ENCODE results near the gene DPM3.
"Not testable (repeated sequence)": the region's sequence is repeated elsewhere in the genome, so short reads cannot be mapped to it uniquely, and the experiment has no call there.

The DPM3 gene

DNA sequence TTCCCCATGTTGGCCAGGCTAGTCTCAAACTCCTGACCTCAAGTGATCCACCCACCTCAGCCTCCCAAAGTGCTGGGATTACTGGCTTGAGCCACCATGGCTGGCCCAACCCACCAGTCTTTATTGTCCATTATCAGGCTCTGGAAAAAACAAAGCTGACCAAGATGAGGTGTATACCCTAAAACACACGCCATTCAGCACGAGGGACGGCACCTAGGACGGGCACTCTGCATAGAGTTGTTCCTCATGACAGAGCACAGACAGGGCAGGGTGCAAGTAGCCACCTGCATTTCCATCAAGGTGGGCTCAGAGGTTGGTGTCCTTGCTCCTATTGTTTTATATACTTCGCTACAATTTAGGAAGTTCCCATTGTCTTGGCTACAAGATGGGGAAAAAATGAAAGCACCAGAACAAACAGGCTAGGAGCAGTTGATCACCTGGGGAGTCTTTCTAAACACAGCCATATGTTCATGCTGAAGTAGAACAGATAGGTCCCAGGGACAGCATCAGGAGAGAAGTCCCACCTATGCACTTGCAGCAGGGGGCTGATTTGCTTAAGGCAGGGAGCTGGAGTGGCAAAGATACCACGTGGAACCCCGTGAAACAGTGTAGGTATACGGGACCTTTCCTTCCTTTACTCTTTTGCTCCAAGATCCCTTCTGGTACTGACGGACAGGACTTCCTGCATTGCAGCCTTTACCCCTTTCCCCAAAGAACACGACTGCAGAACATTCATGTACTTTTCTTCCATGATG is 28.3 kb upstream of the DPM3 start:
- no CpG with 5 or more reads among the region's 10 CpGs for WGBS (ENCODE audit: insufficient coverage, insufficient read length)
- H3K9me3 ChIP-seq (ENCODE audit: control insufficient read depth, insufficient read depth, low read length): no peaks in the 10 kb centered on the region

DNA sequence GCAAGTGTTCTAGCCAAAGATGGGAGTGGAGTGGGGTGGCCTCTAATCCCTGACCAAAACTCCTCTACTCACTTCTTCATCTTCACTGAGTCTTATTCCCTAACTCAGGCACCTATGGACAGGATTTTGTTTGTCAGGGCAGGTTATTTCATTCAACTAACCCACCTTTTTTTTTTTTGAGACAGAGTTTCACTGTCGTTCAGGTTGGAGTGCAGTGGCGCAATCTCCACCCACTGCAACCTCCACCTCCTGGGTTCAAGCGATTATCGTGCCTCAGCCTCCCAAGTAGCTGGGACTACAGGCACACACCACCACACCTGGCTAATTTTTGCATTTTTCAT is 27.7 kb upstream of the DPM3 start:
- not testable (repeated sequence) for H3K27ac ChIP-seq (ENCODE audit: low read length); H3K4me1 ChIP-seq (ENCODE audit: control insufficient read depth, insufficient read depth, low read length); H3K27me3 ChIP-seq (ENCODE audit: control insufficient read depth, insufficient read depth, low read length); H3K36me3 ChIP-seq (ENCODE audit: control insufficient read depth, insufficient read depth, low read length); H3K9me3 ChIP-seq (ENCODE audit: control insufficient read depth, insufficient read depth, low read length); H3K4me3 ChIP-seq (ENCODE audit: low read length); DNase-seq (ENCODE audit: low read depth, low spot score)
- WGBS (ENCODE audit: insufficient coverage, insufficient read length): no CpG with 5 or more reads among the region's 4 CpGs

More for the DNA sequence above, 28.3 kb upstream of the DPM3 start:
- no peak overlapping the region for H3K4me3 ChIP-seq (ENCODE audit: low read length)
- 0 out of 2 replicates have a peak, but pooled peaks cover 3% of the 10 kb centered on the region for H3K36me3 ChIP-seq (ENCODE audit: control insufficient read depth, insufficient read depth, low read length)
- no peaks in the 10 kb centered on the region for H3K27me3 ChIP-seq (ENCODE audit: control insufficient read depth, insufficient read depth, low read length)
- DNase-seq (ENCODE audit: low read depth, low spot score): no peak
- peaks cover 5% of the 10 kb centered on the region for H3K4me1 ChIP-seq (ENCODE audit: control insufficient read depth, insufficient read depth, low read length)
- no peak overlapping the region for H3K27ac ChIP-seq (ENCODE audit: low read length)

DNA sequence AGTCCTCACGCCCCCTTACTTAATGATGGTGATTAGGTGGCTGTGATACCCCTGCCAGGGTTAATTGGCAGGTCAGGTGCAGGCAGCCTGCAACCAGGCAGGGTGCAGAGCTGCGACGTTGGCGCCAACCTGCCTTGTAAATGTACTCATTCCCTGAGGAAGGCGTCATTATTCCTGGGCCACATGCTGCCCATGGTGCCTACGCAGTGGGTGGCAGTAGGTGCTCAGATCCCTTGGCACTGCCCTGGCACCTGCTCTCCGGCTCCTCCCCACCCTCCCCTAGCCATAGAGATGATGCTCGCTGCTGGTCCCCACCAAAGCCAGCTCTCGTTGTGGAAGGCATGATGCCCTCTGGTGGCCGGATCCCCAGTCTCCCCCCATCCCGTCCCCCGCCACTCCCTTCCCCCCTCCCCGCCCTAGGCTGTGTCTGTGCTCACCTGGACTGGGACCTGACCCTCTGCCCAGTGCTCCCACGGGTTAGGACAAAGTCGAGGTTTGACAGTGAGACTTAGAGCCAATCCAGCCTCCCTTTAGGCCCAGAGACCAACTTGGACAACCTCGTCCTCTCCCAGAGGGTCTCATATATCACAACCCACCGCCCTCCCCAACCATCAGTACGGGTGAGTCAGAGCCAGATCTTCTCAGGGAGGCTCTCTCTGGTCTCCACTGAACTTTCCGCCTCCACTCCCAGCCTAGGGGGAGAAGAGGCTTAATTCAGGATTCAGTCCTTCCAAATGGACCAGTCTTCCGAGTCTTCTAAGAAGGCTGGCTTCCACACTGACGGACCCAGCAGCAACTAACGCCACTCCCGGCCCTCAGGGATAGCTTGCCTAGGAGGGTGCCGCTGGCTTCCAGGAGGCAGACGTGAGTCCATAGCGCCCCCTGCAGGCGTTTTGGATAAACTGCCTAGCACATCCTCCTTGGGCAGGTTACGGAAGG is 27.1 kb upstream of the DPM3 start:
- peaks cover 5% of the 10 kb centered on the region for H3K4me1 ChIP-seq (ENCODE audit: control insufficient read depth, insufficient read depth, low read length)
- no peak overlapping the region for H3K27ac ChIP-seq (ENCODE audit: low read length)
- H3K27me3 ChIP-seq (ENCODE audit: control insufficient read depth, insufficient read depth, low read length): no peaks in the 10 kb centered on the region
- peak; percentile 92 for DNase-seq (ENCODE audit: low read depth, low spot score)
- H3K36me3 ChIP-seq (ENCODE audit: control insufficient read depth, insufficient read depth, low read length): 0 out of 2 replicates have a peak, but pooled peaks cover 3% of the 10 kb centered on the region
- peak overlapping the region; percentile 49; the same call in 1 of the 2 replicates for H3K4me3 ChIP-seq (ENCODE audit: low read length)
- H3K9me3 ChIP-seq (ENCODE audit: control insufficient read depth, insufficient read depth, low read length): no peaks in the 10 kb centered on the region
- no CpG with 5 or more reads among the region's 28 CpGs for WGBS (ENCODE audit: insufficient coverage, insufficient read length)

DNA sequence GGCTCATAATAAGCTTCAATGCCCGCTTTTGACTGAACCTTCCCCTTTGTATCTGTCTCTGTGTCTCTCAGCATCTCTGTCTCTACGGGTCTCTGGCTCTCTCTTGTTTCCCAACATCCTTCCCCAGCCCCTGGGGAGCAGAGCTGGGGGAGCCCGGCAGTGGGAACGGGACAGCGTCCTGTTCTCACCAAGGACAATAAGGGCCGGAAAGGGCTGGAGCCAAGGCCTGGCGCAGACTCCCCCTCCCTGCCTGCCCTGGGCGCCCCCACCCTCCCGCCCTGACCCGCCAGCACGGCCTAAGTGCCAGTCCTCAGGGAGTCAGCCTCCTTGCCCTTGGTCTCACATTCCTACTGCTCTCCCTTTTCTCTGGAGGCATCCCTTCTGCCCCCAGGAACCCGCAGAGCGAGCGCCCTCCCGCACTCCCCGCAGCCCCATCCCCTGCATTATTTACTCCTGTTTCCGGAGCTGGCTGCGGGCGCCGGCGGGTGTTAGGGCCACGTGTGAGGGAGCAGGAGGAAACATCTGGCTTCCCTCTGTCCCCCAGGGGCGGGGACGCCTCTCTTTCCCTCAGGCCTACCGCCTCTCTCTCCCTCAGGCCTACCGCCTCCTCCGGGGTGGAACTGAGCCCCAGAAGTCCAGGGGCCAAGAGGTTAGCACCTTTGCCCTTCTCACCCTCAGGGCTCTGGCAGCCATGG is 26.3 kb upstream of the DPM3 start:
- WGBS (ENCODE audit: insufficient coverage, insufficient read length): no CpG with 5 or more reads among the region's 27 CpGs
- Histone ChIP-seq H3K4me1 (ENCODE audit: control insufficient read depth, insufficient read depth, low read length) (peaks cover 5% of the 10 kb centered on the region), H3K9me3 (ENCODE audit: control insufficient read depth, insufficient read depth, low read length) (no peaks in the 10 kb centered on the region), H3K27me3 (ENCODE audit: control insufficient read depth, insufficient read depth, low read length) (no peaks in the 10 kb centered on the region), H3K4me3 (ENCODE audit: low read length) (peak overlapping the region; percentile 11; the same call in 1 of the 2 replicates), H3K36me3 (ENCODE audit: control insufficient read depth, insufficient read depth, low read length) (0 out of 2 replicates have a peak, but pooled peaks cover 3% of the 10 kb centered on the region), H3K27ac (ENCODE audit: low read length) (no peak overlapping the region)
- no peak for DNase-seq (ENCODE audit: low read depth, low spot score)

DNA sequence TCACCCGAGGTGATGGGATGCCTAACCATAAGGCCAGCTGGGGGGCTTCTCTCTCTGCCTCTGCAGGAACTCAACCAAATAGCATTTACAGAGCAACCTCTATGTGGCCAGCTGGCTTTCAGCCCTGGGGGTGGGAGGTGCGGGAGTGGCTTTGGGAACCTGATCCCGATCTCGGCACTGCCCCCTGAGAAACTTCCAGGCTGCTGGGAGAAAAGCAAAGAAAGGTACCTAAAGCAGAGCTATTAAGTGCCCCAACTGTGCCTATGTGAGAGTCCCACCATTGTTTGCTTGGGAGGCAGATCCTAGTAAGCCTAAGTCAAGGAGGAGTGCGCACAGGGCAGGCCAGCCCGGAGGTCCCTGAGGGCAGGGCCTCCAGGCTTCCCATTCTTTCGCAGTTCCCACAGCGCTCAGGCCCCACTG is 25.7 kb upstream of the DPM3 start:
- 0 out of 2 replicates have a peak, but pooled peaks cover 3% of the 10 kb centered on the region for H3K36me3 ChIP-seq (ENCODE audit: control insufficient read depth, insufficient read depth, low read length)
- H3K9me3 ChIP-seq (ENCODE audit: control insufficient read depth, insufficient read depth, low read length): no peaks in the 10 kb centered on the region
- H3K4me1 ChIP-seq (ENCODE audit: control insufficient read depth, insufficient read depth, low read length): peaks cover 5% of the 10 kb centered on the region
- H3K27ac ChIP-seq (ENCODE audit: low read length): no peak overlapping the region
- no CpG with 5 or more reads among the region's 8 CpGs for WGBS (ENCODE audit: insufficient coverage, insufficient read length)
- no peak for DNase-seq (ENCODE audit: low read depth, low spot score)
- no peaks in the 10 kb centered on the region for H3K27me3 ChIP-seq (ENCODE audit: control insufficient read depth, insufficient read depth, low read length)
- no peak overlapping the region; the same call in 1 of the 2 replicates for H3K4me3 ChIP-seq (ENCODE audit: low read length)

DNA sequence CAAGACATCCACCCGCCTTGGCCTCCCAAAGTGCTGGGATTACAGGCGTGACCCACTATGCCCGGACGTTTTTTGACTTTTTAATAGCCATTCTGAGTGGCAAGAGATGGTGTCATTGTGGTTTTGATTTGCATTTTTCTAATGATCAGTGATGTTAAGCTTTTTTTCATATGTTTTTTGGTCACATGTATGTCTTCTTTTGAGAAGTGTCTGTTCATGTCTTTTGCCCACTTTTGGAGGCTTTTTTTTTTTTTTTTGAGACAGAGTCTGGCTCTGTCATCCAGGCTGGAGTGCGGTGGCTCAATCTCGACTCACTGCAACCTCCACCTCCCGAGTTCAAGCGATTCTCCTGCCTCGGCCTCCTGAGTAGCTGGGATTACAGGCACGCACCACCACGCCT is 24.3 kb upstream of the DPM3 start:
- H3K36me3 ChIP-seq (ENCODE audit: control insufficient read depth, insufficient read depth, low read length); H3K4me1 ChIP-seq (ENCODE audit: control insufficient read depth, insufficient read depth, low read length); DNase-seq (ENCODE audit: low read depth, low spot score); H3K4me3 ChIP-seq (ENCODE audit: low read length); H3K27ac ChIP-seq (ENCODE audit: low read length); H3K27me3 ChIP-seq (ENCODE audit: control insufficient read depth, insufficient read depth, low read length); H3K9me3 ChIP-seq (ENCODE audit: control insufficient read depth, insufficient read depth, low read length): not testable (repeated sequence)
- no CpG with 5 or more reads among the region's 11 CpGs for WGBS (ENCODE audit: insufficient coverage, insufficient read length)

DNA sequence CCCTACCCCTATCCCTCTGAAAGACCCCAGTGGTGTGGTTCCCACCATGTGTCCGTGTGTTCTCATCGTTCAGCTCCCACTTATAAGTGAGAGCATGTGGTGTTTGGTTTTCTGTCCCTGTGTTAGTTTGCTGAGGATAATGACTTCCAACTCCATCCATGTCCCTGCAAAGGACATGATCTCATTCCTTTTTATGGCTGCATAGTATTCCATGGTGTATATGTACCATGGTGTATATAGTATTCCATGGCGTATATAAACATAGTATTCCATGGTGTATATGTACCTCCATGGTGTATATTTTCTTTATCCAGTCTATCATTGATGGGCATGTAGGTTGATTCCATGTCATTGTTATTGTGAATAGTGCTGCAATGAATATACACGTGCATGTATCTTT is 23.5 kb upstream of the DPM3 start:
- not testable (repeated sequence) for H3K27me3 ChIP-seq (ENCODE audit: control insufficient read depth, insufficient read depth, low read length); DNase-seq (ENCODE audit: low read depth, low spot score); H3K4me3 ChIP-seq (ENCODE audit: low read length); H3K9me3 ChIP-seq (ENCODE audit: control insufficient read depth, insufficient read depth, low read length); H3K36me3 ChIP-seq (ENCODE audit: control insufficient read depth, insufficient read depth, low read length); H3K4me1 ChIP-seq (ENCODE audit: control insufficient read depth, insufficient read depth, low read length); H3K27ac ChIP-seq (ENCODE audit: low read length)
- no CpG with 5 or more reads among the region's 4 CpGs for WGBS (ENCODE audit: insufficient coverage, insufficient read length)

DNA sequence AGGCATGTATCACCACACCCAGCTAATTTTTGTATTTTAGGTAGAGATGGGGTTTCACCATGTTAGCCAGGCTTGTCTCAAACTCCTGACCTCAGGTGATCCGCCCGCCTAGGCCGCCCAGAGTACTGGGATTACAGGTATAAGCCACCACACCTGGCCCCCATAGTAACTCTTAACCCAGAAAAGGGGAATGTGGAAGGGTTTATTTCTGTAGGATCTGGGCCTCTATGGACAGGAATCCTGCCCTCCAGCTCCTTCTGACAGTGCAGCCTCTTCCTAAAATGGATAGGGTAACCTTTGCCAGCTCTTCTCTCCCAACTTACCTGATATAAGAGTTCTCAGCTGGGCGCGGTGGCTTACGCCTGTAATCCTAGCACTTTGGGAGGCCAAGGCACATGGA is 22.3 kb upstream of the DPM3 start:
- not testable (repeated sequence) for DNase-seq (ENCODE audit: low read depth, low spot score); H3K4me3 ChIP-seq (ENCODE audit: low read length); H3K27ac ChIP-seq (ENCODE audit: low read length); H3K9me3 ChIP-seq (ENCODE audit: control insufficient read depth, insufficient read depth, low read length); H3K36me3 ChIP-seq (ENCODE audit: control insufficient read depth, insufficient read depth, low read length); H3K4me1 ChIP-seq (ENCODE audit: control insufficient read depth, insufficient read depth, low read length); H3K27me3 ChIP-seq (ENCODE audit: control insufficient read depth, insufficient read depth, low read length)
- no CpG with 5 or more reads among the region's 6 CpGs for WGBS (ENCODE audit: insufficient coverage, insufficient read length)

DNA sequence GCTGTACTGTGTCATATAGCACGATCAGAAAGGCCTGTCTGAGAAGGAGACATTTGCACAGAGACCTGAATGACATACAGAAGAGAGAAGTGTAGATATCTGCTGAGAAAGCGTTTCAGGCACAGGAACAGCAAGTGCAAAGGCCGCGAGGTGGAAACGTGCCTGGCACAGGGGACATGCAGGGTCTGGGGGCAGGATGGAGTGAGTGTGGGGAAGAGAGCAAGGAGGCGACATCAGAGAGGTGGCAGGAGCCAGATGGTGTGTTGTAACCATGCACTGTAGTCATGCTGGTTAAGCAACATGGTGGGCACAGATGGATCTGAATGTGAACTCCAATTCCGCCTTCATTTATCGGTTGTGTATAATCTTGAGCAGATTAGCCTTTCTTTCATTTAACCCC is 19.8 kb upstream of the DPM3 start:
- no CpG with 5 or more reads among the region's 8 CpGs for WGBS (ENCODE audit: insufficient coverage, insufficient read length)
- Histone ChIP-seq H3K9me3 (ENCODE audit: control insufficient read depth, insufficient read depth, low read length) (no peaks in the 10 kb centered on the region), H3K27me3 (ENCODE audit: control insufficient read depth, insufficient read depth, low read length) (no peaks in the 10 kb centered on the region), H3K27ac (ENCODE audit: low read length) (no peak overlapping the region), H3K36me3 (ENCODE audit: control insufficient read depth, insufficient read depth, low read length) (no peaks in the 10 kb centered on the region), H3K4me3 (ENCODE audit: low read length) (no peak overlapping the region), H3K4me1 (ENCODE audit: control insufficient read depth, insufficient read depth, low read length) (no peaks in the 10 kb centered on the region)
- DNase-seq (ENCODE audit: low read depth, low spot score): no peak

DNA sequence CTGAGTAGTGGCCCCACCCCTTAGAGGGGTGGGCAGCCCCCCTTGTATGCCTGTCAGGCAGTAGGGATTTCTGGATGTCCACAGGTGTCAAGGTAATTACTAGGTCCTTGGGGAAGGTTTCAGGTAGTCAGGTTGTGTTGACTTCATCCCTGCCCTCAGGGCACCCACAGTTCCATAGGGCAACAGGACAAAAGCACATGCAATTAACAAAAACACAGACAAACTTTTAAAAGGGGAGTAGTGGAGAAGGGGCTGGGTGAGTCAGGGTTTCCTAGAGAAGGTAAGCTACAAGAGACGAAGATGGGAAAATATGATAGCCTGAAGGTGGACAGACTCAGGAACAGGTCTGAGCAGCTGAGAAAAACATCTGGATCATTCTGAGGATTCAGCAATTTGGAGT is 18.7 kb upstream of the DPM3 start:
- H3K36me3 ChIP-seq (ENCODE audit: control insufficient read depth, insufficient read depth, low read length): no peaks in the 10 kb centered on the region
- no peak for DNase-seq (ENCODE audit: low read depth, low spot score)
- no peaks in the 10 kb centered on the region for H3K9me3 ChIP-seq (ENCODE audit: control insufficient read depth, insufficient read depth, low read length)
- WGBS (ENCODE audit: insufficient coverage, insufficient read length): no CpG with 5 or more reads among the region's 1 CpG
- H3K4me1 ChIP-seq (ENCODE audit: control insufficient read depth, insufficient read depth, low read length): no peaks in the 10 kb centered on the region
- no peak overlapping the region for H3K27ac ChIP-seq (ENCODE audit: low read length)
- H3K4me3 ChIP-seq (ENCODE audit: low read length): no peak overlapping the region
- no peaks in the 10 kb centered on the region for H3K27me3 ChIP-seq (ENCODE audit: control insufficient read depth, insufficient read depth, low read length)
